Upper lobe of right lung (tissue), 1 donor: Measurements from ENCODE around the gene ITPRIPL2. TPM values are rescaled to one million over a fixed set of nuclear protein-coding genes. Genes with fewer than 3 reads are reported as not detected.

Experiments
- ATAC-seq: fragments of 200-7000 bp; cut with Tn5 transposase; one replicate; pipeline ENCODE4 v1.9.1; 2020; ENCODE audit warnings: mild to moderate bottlenecking, moderate library complexity
- DNase-seq: peaks from one replicate; pipeline ENCODE4 v3.0.0-alpha.2; 2020
- H3K27ac ChIP-seq: fragments of 200-600 bp; one replicate; pipeline ENCODE4 v1.8.0; 2022
- H3K27me3 ChIP-seq: fragments of 200-600 bp; one replicate; pipeline ENCODE4 v1.8.0; 2022; ENCODE audit warnings: mild to moderate bottlenecking
- H3K36me3 ChIP-seq: fragments of 200-600 bp; one replicate; pipeline ENCODE4 v1.8.0; 2022
- H3K4me1 ChIP-seq: fragments of 200-600 bp; one replicate; pipeline ENCODE4 v1.8.0; 2022
- H3K4me3 ChIP-seq: fragments of 200-600 bp; one replicate; pipeline ENCODE4 v1.8.0; 2022; ENCODE audit warnings: mild to moderate bottlenecking
- H3K9me3 ChIP-seq: fragments of 200-600 bp; one replicate; pipeline ENCODE4 v1.8.0; 2022
- CTCF ChIP-seq: fragments of 200-600 bp; IDR thresholded peaks from one replicate; pipeline ENCODE4 v1.8.0; 2022; ENCODE audit warnings: antibody characterized with exemption
- intact Hi-C: fragments of 100-400 bp; cut with DNase I; formaldehyde crosslinking; loops from one replicate; pipeline ENCODE4 v1.11.0; 2022
- total RNA-seq: library from RNA; stranded (reverse); fragmentation: NEBNext Ultra II Directional; extraction: Animal tissue kit (Norgen Biotek cat#: 25700); gene quantifications from one replicate; pipeline ENCODE4 v1.2.1, GENCODE V29; 2021
- donor health status: DM: no; HTN: yes; CAD: no; lungs with severe emphysema.

ITPRIPL2 gene
- total RNA-seq, 1 donor from 2014 or later = 68.9 TPM

GRCh38 chr16:19164285-19164684 lies 50.5 kb downstream of the ITPRIPL2 start:
- Histone ChIP-seq H3K9me3 (no peaks in the 10 kb centered on the region), H3K4me1 (peaks cover 6% of the 10 kb centered on the region), H3K27ac (no peak overlapping the region), H3K4me3 (no peak overlapping the region), H3K36me3 (no peaks in the 10 kb centered on the region), H3K27me3 (no peaks in the 10 kb centered on the region)
- ATAC-seq = no peak
- no peak for TF ChIP-seq CTCF
- intact Hi-C loops = no loop called here
- DNase-seq = no peak

- Histone ChIP-seq H3K9me3 (no peaks in the 10 kb centered on the region), H3K27ac (no peak overlapping the region), H3K36me3 (no peaks in the 10 kb centered on the region), H3K4me1 (peaks cover 6% of the 10 kb centered on the region), H3K4me3 (no peak overlapping the region), H3K27me3 (no peaks in the 10 kb centered on the region)
- intact Hi-C loops = no loop called here
- ATAC-seq (no peak), DNase-seq (no peak)
- no peak for TF ChIP-seq CTCF
Observed at GRCh38 chr16:19165101-19165500, 51.3 kb downstream of the ITPRIPL2 start.

GRCh38 chr16:19166500-19166899 lies 52.7 kb downstream of the ITPRIPL2 start:
- ATAC-seq = peak; percentile 41
- Histone ChIP-seq H3K4me3 (no peak overlapping the region), H3K4me1 (peaks cover 6% of the 10 kb centered on the region), H3K27me3 (no peaks in the 10 kb centered on the region), H3K36me3 (no peaks in the 10 kb centered on the region), H3K27ac (no peak overlapping the region), H3K9me3 (no peaks in the 10 kb centered on the region)
- peak; percentile 67 for DNase-seq
- TF ChIP-seq CTCF = no peak
- intact Hi-C loops = no loop called here

DNA sequence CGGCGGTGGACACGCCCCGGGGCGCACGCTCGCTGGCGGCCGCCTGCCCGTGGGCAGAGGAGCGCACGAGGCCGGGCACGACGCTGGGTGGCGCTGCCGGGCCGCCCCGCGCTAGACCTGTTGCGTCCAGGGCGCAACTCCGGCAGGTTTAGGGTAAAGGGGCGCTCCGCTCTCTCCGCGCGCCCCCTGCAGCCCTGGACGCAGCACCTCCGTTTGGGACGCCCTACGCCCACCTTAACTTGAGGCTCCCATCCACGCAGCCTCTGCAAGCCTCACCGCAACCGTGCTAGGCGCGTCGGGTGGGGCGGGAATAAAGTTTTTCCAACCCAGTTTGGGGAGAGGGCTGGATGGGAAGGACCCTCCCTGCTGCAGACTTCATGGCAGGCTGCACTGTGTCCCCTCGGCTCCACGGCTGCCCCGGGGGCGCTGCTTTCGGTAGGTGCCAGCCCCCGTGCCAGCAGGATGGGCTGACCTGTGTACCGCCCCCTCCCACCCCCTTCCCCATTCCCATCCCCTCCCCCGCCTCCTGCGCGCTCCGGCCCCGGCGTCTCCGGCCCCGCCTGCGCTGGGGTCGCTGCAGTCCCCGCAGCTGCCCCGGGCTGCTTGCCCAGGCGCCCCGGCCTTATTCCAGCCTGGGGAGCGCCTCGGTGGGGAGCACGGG lies 54.1 kb downstream of the ITPRIPL2 start, which contains the start of gene SYT17:
Gene SYT17 (plus strand): TSS at position 531 of the 661 bp plus-strand sequence. CDS start 407 bp downstream, outside the sequence.
- intact Hi-C loops = no loop called here
- ATAC-seq (peak; percentile 95), DNase-seq (peak; percentile 92)
- no peaks in the 10 kb centered on the region for H3K9me3 ChIP-seq
- peak within 1 kb of the TSS; percentile 84 for H3K27ac ChIP-seq
- no peaks in the 10 kb centered on the region for H3K27me3 ChIP-seq
- peak; percentile 88 for TF ChIP-seq CTCF
- peak within 1 kb of the TSS; percentile 66 for H3K4me3 ChIP-seq
- H3K36me3 ChIP-seq = no peaks in the 10 kb centered on the region
- H3K4me1 ChIP-seq = peaks cover 6% of the 10 kb centered on the region

- peak overlapping the region; percentile 84 for H3K27ac ChIP-seq
- peaks cover 6% of the 10 kb centered on the region for H3K4me1 ChIP-seq
- peak; percentile 82 for DNase-seq
- peak; percentile 69 for ATAC-seq
- no peaks in the 10 kb centered on the region for H3K9me3 ChIP-seq
- TF ChIP-seq CTCF = no peak
- intact Hi-C loops = no loop called here
- H3K4me3 ChIP-seq = peak overlapping the region; percentile 66
- no peaks in the 10 kb centered on the region for H3K36me3 ChIP-seq
- no peaks in the 10 kb centered on the region for H3K27me3 ChIP-seq
Observed at GRCh38 chr16:19168371-19169081, 54.8 kb downstream of the ITPRIPL2 start.
